Suprapubic skin (tissue), 3 donors: ENCODE results near the gene LSM14A.

Experiments
- EP300 ChIP-seq: sonication (generic); formaldehyde crosslinking; IDR thresholded peaks from one replicate; pipeline ENCODE4 v1.6.1; 2017; ENCODE audit warnings: antibody characterized with exemption
- TF ChIP-seq, protein P1 (sequence below), 2 donors: fragments of 200-600 bp in 1 of 2; fragments of 450-650 bp in 1 of 2; sonication (generic) in 1 of 2; IDR thresholded peaks; one replicate each; pipeline ENCODE4 v1.5.1; 2016 to 2019; ENCODE audit warnings: antibody characterized with exemption in 2 of 2, mild to moderate bottlenecking in 1 of 2, moderate library complexity in 1 of 2

DNA sequence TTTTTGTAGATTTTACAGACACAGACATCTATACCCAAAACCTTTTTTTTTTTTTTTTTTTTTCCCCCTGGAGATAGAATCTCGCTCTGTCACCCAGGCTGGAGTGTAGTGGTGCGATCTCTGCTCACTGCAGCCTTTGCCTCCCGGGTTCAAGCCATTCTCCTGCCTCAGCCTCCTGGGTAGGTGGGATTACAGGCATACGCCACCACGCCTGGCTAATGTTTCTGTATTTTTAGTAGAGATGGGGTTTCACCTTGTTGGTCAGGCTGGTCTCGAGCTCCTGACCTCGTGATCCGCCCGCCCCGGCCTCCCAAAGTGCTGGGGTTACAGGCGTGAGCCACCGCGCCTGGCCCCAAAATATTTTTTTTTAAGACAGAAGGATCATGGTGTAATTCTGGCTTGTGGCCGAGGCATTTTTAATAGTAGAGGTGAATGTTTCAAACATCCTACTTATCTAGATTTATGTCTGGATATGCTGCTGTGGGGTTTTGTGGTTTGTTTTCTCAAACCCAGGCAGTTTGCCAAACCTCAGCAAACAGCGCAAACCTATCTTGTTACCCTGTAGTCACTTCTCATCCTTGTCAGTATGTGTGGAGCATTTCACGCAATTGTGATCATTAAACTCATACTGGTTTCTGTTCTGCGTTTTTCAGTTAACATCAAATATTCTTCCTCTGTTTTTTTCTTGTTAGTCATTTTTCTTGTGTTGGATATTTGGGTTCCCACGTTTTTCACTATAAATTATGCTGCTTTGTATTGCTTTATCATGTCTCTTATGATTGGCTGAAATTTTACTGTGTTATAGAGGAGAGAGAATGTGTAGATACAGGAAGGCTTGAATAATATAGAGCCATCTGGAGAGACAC lies 45.9 kb downstream of the LSM14A start:
- TF ChIP-seq, protein P1, sequence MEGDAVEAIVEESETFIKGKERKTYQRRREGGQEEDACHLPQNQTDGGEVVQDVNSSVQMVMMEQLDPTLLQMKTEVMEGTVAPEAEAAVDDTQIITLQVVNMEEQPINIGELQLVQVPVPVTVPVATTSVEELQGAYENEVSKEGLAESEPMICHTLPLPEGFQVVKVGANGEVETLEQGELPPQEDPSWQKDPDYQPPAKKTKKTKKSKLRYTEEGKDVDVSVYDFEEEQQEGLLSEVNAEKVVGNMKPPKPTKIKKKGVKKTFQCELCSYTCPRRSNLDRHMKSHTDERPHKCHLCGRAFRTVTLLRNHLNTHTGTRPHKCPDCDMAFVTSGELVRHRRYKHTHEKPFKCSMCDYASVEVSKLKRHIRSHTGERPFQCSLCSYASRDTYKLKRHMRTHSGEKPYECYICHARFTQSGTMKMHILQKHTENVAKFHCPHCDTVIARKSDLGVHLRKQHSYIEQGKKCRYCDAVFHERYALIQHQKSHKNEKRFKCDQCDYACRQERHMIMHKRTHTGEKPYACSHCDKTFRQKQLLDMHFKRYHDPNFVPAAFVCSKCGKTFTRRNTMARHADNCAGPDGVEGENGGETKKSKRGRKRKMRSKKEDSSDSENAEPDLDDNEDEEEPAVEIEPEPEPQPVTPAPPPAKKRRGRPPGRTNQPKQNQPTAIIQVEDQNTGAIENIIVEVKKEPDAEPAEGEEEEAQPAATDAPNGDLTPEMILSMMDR (IDR thresholded peaks at IDR 0.05): no peak
- no peak for TF ChIP-seq EP300
